HL-60 (cell line): ENCODE data around the gene SORCS2.

Source experiments
- CTCF ChIP-seq: IDR thresholded peaks from one replicate; pipeline ENCODE4 v1.5.1; 2011; ENCODE audit warnings: low read length, control low read depth, inconsistent platforms; ENCODE audit not compliant: insufficient read depth
- POLR2AphosphoS5 ChIP-seq: IDR thresholded peaks from 2 replicates; pipeline ENCODE4 v1.6.1; 2012; ENCODE audit warnings: low read depth
- REST ChIP-seq: IDR thresholded peaks from 2 replicates; pipeline ENCODE4 v1.6.1; 2012; ENCODE audit warnings: low read depth; ENCODE audit not compliant: insufficient replicate concordance
- SPI1 ChIP-seq: IDR thresholded peaks from 2 replicates; pipeline ENCODE4 v1.6.1; 2012; ENCODE audit warnings: low read depth, mild to moderate bottlenecking, borderline replicate concordance

GRCh38 chr4:7403001-7403400 is 210.7 kb downstream of the SORCS2 start:
- TF ChIP-seq POLR2AphosphoS5: no peak
- no peak for TF ChIP-seq CTCF
- TF ChIP-seq SPI1: no peak
- TF ChIP-seq REST: no peak
